Upper lobe of left lung (tissue), 4 donors: Measurements from ENCODE around the gene GRAP.
A peak's percentile ranks its signal among the peaks of the same experiment; 100 is the strongest.
"Not testable (repeated sequence)": the region's sequence is repeated elsewhere in the genome, so short reads cannot be mapped to it uniquely, and the experiment has no call there.

Experiments used
- CTCF ChIP-seq, 6 experiments: fragments of 450-650 bp in 4 of 6; fragments of 200-600 bp in 2 of 6; sonication (generic) in 2 of 6; IDR thresholded peaks; one replicate each; pipeline ENCODE4 v1.5.1; 2016 to 2019; ENCODE audit warnings: antibody characterized with exemption in 6 of 6
- POLR2A ChIP-seq, 4 donors: fragments of 450-650 bp; IDR thresholded peaks; one replicate each; pipeline ENCODE4 v1.5.1; 2016 to 2017; ENCODE audit warnings: antibody characterized with exemption in 4 of 4, mild to moderate bottlenecking in 2 of 4
- POLR2AphosphoS5 ChIP-seq, 2 donors: sonication (generic); formaldehyde crosslinking; IDR thresholded peaks; one replicate each; pipeline ENCODE4 v1.5.1; 2017; ENCODE audit warnings: antibody characterized with exemption in 2 of 2

GRCh38 chr17:19031729-19032128 is 15.0 kb downstream of the GRAP start:
- TF ChIP-seq POLR2AphosphoS5, POLR2A (IDR thresholded peaks at IDR 0.05): not testable (repeated sequence)
- TF ChIP-seq CTCF (IDR thresholded peaks at IDR 0.05), result peak in 2 of 6 experiments; percentile 18 to 51
